22Rv1 (cell line): ENCODE measurements around the gene SARS1.

ENCODE experiments used
- ZFX ChIP-seq: fragments of 450-650 bp; IDR thresholded peaks from 2 replicates; pipeline ENCODE4 v1.6.1; 2017; ENCODE audit warnings: antibody characterized with exemption, borderline replicate concordance
- TF ChIP-seq, protein P1 (sequence below): fragments of 450-650 bp; IDR thresholded peaks from 2 replicates; pipeline ENCODE4 v1.5.1; 2017; ENCODE audit warnings: mild to moderate bottlenecking

DNA sequence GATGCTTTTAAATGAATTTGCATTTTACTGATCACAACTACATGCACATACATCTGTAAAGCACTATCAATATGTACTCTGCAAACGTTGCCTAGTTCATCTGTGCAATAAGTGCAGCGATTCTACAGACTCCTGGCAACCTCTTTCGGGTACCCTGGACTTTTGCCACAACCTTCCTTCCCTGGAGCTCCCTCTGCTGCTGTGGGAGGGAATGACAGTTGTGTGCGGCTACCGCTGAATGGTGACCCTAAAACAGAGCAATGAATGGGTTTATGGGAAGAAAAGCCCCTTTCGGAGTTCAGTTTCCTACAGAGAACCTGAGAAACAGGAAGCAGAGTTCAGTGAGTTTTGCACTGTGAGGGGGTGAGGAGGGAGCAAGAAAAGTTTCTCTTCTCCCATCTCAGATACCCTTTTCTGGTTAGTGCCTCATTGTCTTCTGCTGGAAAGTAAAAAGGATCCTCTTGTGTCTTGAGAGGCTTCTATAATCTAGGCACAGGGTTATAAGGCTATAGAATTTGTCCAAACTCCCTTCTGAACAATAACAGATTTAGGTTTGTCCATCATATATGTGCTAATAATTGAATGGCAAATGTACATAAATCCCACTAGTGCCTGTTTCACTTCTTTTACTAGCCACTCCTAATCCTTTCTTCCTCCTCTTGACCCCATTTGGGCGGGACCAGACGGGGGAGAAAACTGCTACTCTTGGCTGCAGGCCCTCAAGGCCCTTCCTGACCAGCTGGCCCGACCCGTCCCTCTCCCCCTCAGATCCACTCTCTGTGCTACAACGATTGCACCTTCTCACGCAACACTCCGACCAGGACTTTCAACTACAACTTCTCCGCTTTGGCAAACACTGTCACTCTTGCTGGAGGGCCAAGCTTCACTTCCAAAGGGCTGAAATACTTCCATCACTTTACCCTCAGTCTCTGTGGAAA is 19.8 kb upstream of the SARS1 start:
- TF ChIP-seq, protein P1, sequence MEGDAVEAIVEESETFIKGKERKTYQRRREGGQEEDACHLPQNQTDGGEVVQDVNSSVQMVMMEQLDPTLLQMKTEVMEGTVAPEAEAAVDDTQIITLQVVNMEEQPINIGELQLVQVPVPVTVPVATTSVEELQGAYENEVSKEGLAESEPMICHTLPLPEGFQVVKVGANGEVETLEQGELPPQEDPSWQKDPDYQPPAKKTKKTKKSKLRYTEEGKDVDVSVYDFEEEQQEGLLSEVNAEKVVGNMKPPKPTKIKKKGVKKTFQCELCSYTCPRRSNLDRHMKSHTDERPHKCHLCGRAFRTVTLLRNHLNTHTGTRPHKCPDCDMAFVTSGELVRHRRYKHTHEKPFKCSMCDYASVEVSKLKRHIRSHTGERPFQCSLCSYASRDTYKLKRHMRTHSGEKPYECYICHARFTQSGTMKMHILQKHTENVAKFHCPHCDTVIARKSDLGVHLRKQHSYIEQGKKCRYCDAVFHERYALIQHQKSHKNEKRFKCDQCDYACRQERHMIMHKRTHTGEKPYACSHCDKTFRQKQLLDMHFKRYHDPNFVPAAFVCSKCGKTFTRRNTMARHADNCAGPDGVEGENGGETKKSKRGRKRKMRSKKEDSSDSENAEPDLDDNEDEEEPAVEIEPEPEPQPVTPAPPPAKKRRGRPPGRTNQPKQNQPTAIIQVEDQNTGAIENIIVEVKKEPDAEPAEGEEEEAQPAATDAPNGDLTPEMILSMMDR, result peak; percentile 82
- no peak for TF ChIP-seq ZFX
